ENCODE data around the gene TRIM27.

GRCh38 chr6:28940294-28940857, 16.6 kb upstream of the TRIM27 start:
- TF ChIP-seq, protein P1, sequence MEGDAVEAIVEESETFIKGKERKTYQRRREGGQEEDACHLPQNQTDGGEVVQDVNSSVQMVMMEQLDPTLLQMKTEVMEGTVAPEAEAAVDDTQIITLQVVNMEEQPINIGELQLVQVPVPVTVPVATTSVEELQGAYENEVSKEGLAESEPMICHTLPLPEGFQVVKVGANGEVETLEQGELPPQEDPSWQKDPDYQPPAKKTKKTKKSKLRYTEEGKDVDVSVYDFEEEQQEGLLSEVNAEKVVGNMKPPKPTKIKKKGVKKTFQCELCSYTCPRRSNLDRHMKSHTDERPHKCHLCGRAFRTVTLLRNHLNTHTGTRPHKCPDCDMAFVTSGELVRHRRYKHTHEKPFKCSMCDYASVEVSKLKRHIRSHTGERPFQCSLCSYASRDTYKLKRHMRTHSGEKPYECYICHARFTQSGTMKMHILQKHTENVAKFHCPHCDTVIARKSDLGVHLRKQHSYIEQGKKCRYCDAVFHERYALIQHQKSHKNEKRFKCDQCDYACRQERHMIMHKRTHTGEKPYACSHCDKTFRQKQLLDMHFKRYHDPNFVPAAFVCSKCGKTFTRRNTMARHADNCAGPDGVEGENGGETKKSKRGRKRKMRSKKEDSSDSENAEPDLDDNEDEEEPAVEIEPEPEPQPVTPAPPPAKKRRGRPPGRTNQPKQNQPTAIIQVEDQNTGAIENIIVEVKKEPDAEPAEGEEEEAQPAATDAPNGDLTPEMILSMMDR (IDR thresholded peaks at IDR 0.05; ENCODE audit: insufficient read depth, low read depth, low read length), result no peak
- no peak for TF ChIP-seq EZH2 (IDR thresholded peaks at IDR 0.05; ENCODE audit: insufficient read depth, low read length)
